HEK293 (cell line): ENCODE results near the gene OTUB1.

Source experiments
- CTCF ChIP-seq: fragments of 450-650 bp; formaldehyde crosslinking; IDR thresholded peaks from 2 replicates; pipeline ENCODE4 v1.5.1; 2016; ENCODE audit warnings: missing biosample characterization, missing genetic modification characterization
- FEZF1 ChIP-seq: fragments of 450-650 bp; formaldehyde crosslinking; IDR thresholded peaks from 2 replicates; pipeline ENCODE4 v1.5.1; 2016; ENCODE audit warnings: missing biosample characterization, missing genetic modification characterization
- GLIS1 ChIP-seq: fragments of 450-650 bp; formaldehyde crosslinking; IDR thresholded peaks from 2 replicates; pipeline ENCODE4 v1.5.1; 2016; ENCODE audit warnings: missing biosample characterization, missing genetic modification characterization
- KLF16 ChIP-seq: fragments of 450-650 bp; formaldehyde crosslinking; IDR thresholded peaks from 2 replicates; pipeline ENCODE4 v1.5.1; 2017; ENCODE audit warnings: missing biosample characterization, missing genetic modification characterization
- KLF17 ChIP-seq: fragments of 450-650 bp; formaldehyde crosslinking; IDR thresholded peaks from 2 replicates; pipeline ENCODE4 v1.5.1; 2016; ENCODE audit warnings: missing biosample characterization, missing genetic modification characterization
- PATZ1 ChIP-seq: fragments of 450-650 bp; formaldehyde crosslinking; IDR thresholded peaks from 2 replicates; pipeline ENCODE4 v1.5.1; 2016; ENCODE audit warnings: missing biosample characterization, missing genetic modification characterization
- PRDM4 ChIP-seq: fragments of 450-650 bp; formaldehyde crosslinking; IDR thresholded peaks from 2 replicates; pipeline ENCODE4 v1.5.1; 2017; ENCODE audit warnings: missing biosample characterization, missing genetic modification characterization
- SETDB1 ChIP-seq: IDR thresholded peaks from one replicate; pipeline ENCODE4 v1.6.1; 2017; ENCODE audit warnings: mild to moderate bottlenecking, low read length, moderate library complexity, mixed read lengths; ENCODE audit not compliant: insufficient read length
- SP3 ChIP-seq: fragments of 450-650 bp; formaldehyde crosslinking; IDR thresholded peaks from 2 replicates; pipeline ENCODE4 v1.5.1; 2016; ENCODE audit warnings: missing biosample characterization, missing genetic modification characterization
- SP7 ChIP-seq: fragments of 450-650 bp; formaldehyde crosslinking; IDR thresholded peaks from 2 replicates; pipeline ENCODE4 v1.5.1; 2016; ENCODE audit warnings: missing biosample characterization, missing genetic modification characterization
- ZBTB10 ChIP-seq: fragments of 450-650 bp; formaldehyde crosslinking; IDR thresholded peaks from 2 replicates; pipeline ENCODE4 v1.5.1; 2016; ENCODE audit warnings: missing biosample characterization, missing genetic modification characterization
- ZBTB17 ChIP-seq: fragments of 450-650 bp; formaldehyde crosslinking; IDR thresholded peaks from 2 replicates; pipeline ENCODE4 v1.5.1; 2016; ENCODE audit warnings: missing biosample characterization, missing genetic modification characterization
- ZBTB21 ChIP-seq: fragments of 450-650 bp; formaldehyde crosslinking; IDR thresholded peaks from 2 replicates; pipeline ENCODE4 v1.5.1; 2017; ENCODE audit warnings: missing biosample characterization, missing genetic modification characterization
- ZBTB7A ChIP-seq: fragments of 450-650 bp; formaldehyde crosslinking; IDR thresholded peaks from 2 replicates; pipeline ENCODE4 v1.5.1; 2016; ENCODE audit warnings: low read depth, missing biosample characterization, missing genetic modification characterization
- ZFHX2 ChIP-seq: fragments of 450-650 bp; formaldehyde crosslinking; conservative IDR thresholded peaks from 2 replicates; pipeline ENCODE4 v1.5.1; 2016; ENCODE audit warnings: missing biosample characterization, missing genetic modification characterization
- ZIC2 ChIP-seq: fragments of 450-650 bp; formaldehyde crosslinking; IDR thresholded peaks from 2 replicates; pipeline ENCODE4 v1.5.1; 2016; ENCODE audit warnings: missing biosample characterization, missing genetic modification characterization
- ZNF10 ChIP-seq: fragments of 450-650 bp; formaldehyde crosslinking; IDR thresholded peaks from 2 replicates; pipeline ENCODE4 v1.5.1; 2017; ENCODE audit warnings: missing biosample characterization, missing genetic modification characterization
- ZNF248 ChIP-seq: fragments of 450-650 bp; formaldehyde crosslinking; IDR thresholded peaks from 2 replicates; pipeline ENCODE4 v1.5.1; 2017; ENCODE audit warnings: missing biosample characterization, missing genetic modification characterization
- ZNF449 ChIP-seq: fragments of 450-650 bp; formaldehyde crosslinking; IDR thresholded peaks from 2 replicates; pipeline ENCODE4 v1.5.1; 2017; ENCODE audit warnings: missing biosample characterization, mild to moderate bottlenecking, missing genetic modification characterization, moderate library complexity
- ZNF580 ChIP-seq: fragments of 450-650 bp; formaldehyde crosslinking; IDR thresholded peaks from 2 replicates; pipeline ENCODE4 v1.5.1; 2016; ENCODE audit warnings: missing biosample characterization, missing genetic modification characterization
- ZNF623 ChIP-seq: fragments of 450-650 bp; formaldehyde crosslinking; IDR thresholded peaks from 2 replicates; pipeline ENCODE4 v1.5.1; 2016; ENCODE audit warnings: missing biosample characterization, missing genetic modification characterization
- ZNF830 ChIP-seq: fragments of 450-650 bp; IDR thresholded peaks from 2 replicates; pipeline ENCODE4 v1.5.0; 2018; ENCODE audit warnings: missing biosample characterization, missing genetic modification characterization, low read depth, mild to moderate bottlenecking, moderate library complexity

OTUB1 gene

GRCh38 chr11:63974259-63975143 lies 11.7 kb upstream of the OTUB1 start, which contains the start of gene COX8A (continued):
- TF ChIP-seq ZFHX2 (peak; percentile 69), ZBTB21 (tag by site-specific recombination) (peak; percentile 93), SP3 (tag by site-specific recombination) (peak; percentile 93), ZNF830 (tag by site-specific recombination) (no peak), KLF16 (no peak), SETDB1 (peak; percentile 67), PRDM4 (peak; percentile 91), FEZF1 (tag by site-specific recombination) (no peak), KLF17 (peak; percentile 28; the same call in 1 of the 2 replicates), ZNF10 (tag by site-specific recombination) (no peak), ZNF449 (tag by site-specific recombination) (peak; percentile 73; the same call in 1 of the 2 replicates), ZNF580 (tag by site-specific recombination) (no peak), ZNF623 (no peak), PATZ1 (0 out of 2 replicates have a peak, but pooled peaks have one; percentile 46), ZIC2 (tag by site-specific recombination) (peak; percentile 72), ZBTB7A (tag by site-specific recombination) (peak; percentile 61; the same call in 1 of the 2 replicates), GLIS1 (tag by site-specific recombination) (peak; percentile 54), ZBTB10 (tag by site-specific recombination) (peak; percentile 39; the same call in 1 of the 2 replicates), SP7 (tag by site-specific recombination) (peak; percentile 60), ZBTB17 (tag by site-specific recombination) (peak; percentile 11; the same call in 1 of the 2 replicates), CTCF (peak; percentile 28; the same call in 1 of the 2 replicates), ZNF248 (tag by site-specific recombination) (no peak)
